GM12878 (cell line): ENCODE data around the gene SPOCD1. TPM values are rescaled to one million over a fixed set of nuclear protein-coding genes. Genes with fewer than 3 reads are reported as not detected.

ENCODE experiments used
- BCL11A ChIP-seq: IDR thresholded peaks from 2 replicates; pipeline ENCODE4 v1.6.1; 2011; ENCODE audit warnings: low read depth, low read length
- DPF2 ChIP-seq: fragments of 450-650 bp; IDR thresholded peaks from 2 replicates; pipeline ENCODE4 v1.6.1; 2017; ENCODE audit warnings: mild to moderate bottlenecking
- E2F8 ChIP-seq: fragments of 450-650 bp; IDR thresholded peaks from 2 replicates; pipeline ENCODE4 v1.6.1; 2018; ENCODE audit warnings: mild to moderate bottlenecking, low read depth, moderate library complexity; ENCODE audit not compliant: partially characterized antibody
- EP300 ChIP-seq, 2 experiments: fragments of 150-350 bp in 1 of 2; IDR thresholded peaks; 2 replicates each; pipeline ENCODE4 v1.6.1; 2011 to 2012; ENCODE audit warnings: low read depth in 2 of 2, low read length in 2 of 2, borderline replicate concordance in 1 of 2, improper control_type of control experiment in 1 of 2, inconsistent platforms in 1 of 2; ENCODE audit not compliant: control insufficient read depth in 1 of 2
- HDAC6 ChIP-seq: fragments of 200-600 bp; sonication (generic); IDR thresholded peaks from one replicate; pipeline ENCODE4 v1.8.0; 2017; ENCODE audit warnings: antibody characterized with exemption; ENCODE audit not compliant: unreplicated experiment
- HSF1 ChIP-seq: fragments of 150-350 bp; IDR thresholded peaks from 2 replicates; pipeline ENCODE4 v1.6.1; 2014; ENCODE audit warnings: mild to moderate bottlenecking, low read depth, low read length
- IKZF1 ChIP-seq: fragments of 450-650 bp; conservative IDR thresholded peaks from 2 replicates; pipeline ENCODE4 v1.6.1; 2017; ENCODE audit warnings: antibody characterized with exemption, mild to moderate bottlenecking
- JUNB ChIP-seq: IDR thresholded peaks from 2 replicates; pipeline ENCODE4 v1.6.1; 2016; ENCODE audit warnings: antibody characterized with exemption, mild to moderate bottlenecking
- JUND ChIP-seq: IDR thresholded peaks from 2 replicates; pipeline ENCODE4 v1.6.1; 2012; ENCODE audit warnings: low read depth, mild to moderate bottlenecking, low read length, improper control_type of control experiment, moderate library complexity
- KLF5 ChIP-seq: fragments of 450-650 bp; IDR thresholded peaks from 2 replicates; pipeline ENCODE4 v1.6.1; 2014; ENCODE audit warnings: mild to moderate bottlenecking; ENCODE audit not compliant: partially characterized antibody
- MEF2A ChIP-seq: IDR thresholded peaks from 2 replicates; pipeline ENCODE4 v1.6.1; 2011; ENCODE audit warnings: low read depth, mild to moderate bottlenecking, low read length, moderate library complexity; ENCODE audit not compliant: insufficient read depth
- MTA2 ChIP-seq: fragments of 450-650 bp; IDR thresholded peaks from 2 replicates; pipeline ENCODE4 v1.6.1; 2016; ENCODE audit warnings: low read depth, mild to moderate bottlenecking, moderate library complexity
- NFYA ChIP-seq: IDR thresholded peaks from 2 replicates; pipeline ENCODE4 v1.6.1; 2011; ENCODE audit warnings: low read depth, mild to moderate bottlenecking, low read length, improper control_type of control experiment, borderline replicate concordance
- PAX8 ChIP-seq: fragments of 450-650 bp; IDR thresholded peaks from 2 replicates; pipeline ENCODE4 v1.6.1; 2017; ENCODE audit warnings: mild to moderate bottlenecking, moderate library complexity
- RCOR1 ChIP-seq: conservative IDR thresholded peaks from 2 replicates; pipeline ENCODE4 v1.6.1; 2012; ENCODE audit warnings: low read depth, low read length, improper control_type of control experiment
- SPI1 ChIP-seq: IDR thresholded peaks from 2 replicates; pipeline ENCODE4 v1.6.1; 2011; ENCODE audit warnings: low read depth, mild to moderate bottlenecking, low read length, moderate library complexity, borderline replicate concordance; ENCODE audit not compliant: insufficient read depth
- SUPT20H ChIP-seq: IDR thresholded peaks from 2 replicates; pipeline ENCODE4 v1.6.1; 2011; ENCODE audit warnings: low read depth, mild to moderate bottlenecking, low read length, moderate library complexity, borderline replicate concordance; ENCODE audit not compliant: control insufficient read depth
- TAF1 ChIP-seq: IDR thresholded peaks from 2 replicates; pipeline ENCODE4 v1.6.1; 2011; ENCODE audit warnings: mild to moderate bottlenecking, low read depth, low read length, borderline replicate concordance
- USF1 ChIP-seq: IDR thresholded peaks from 2 replicates; pipeline ENCODE4 v1.6.1; 2011; ENCODE audit warnings: borderline replicate concordance, low read depth, mild to moderate bottlenecking, moderate library complexity, mixed read lengths, low read length; ENCODE audit not compliant: insufficient read depth; ENCODE audit errors: extremely low read length
- WRNIP1 ChIP-seq: IDR thresholded peaks from 2 replicates; pipeline ENCODE4 v1.6.1; 2011; ENCODE audit warnings: low read depth, low read length, improper control_type of control experiment, borderline replicate concordance
- YY1 ChIP-seq: IDR thresholded peaks from 2 replicates; pipeline ENCODE4 v1.6.1; 2011; ENCODE audit warnings: low read depth, mild to moderate bottlenecking, low read length
- ZNF274 ChIP-seq: IDR thresholded peaks from one replicate; pipeline ENCODE4 v1.8.0; 2011; ENCODE audit not compliant: insufficient read length, insufficient read depth
- polyA plus RNA-seq, 11 experiments: library from polyadenylated mRNA; depleted of rRNA in 4 of 11; unstranded in 6 of 11; stranded (reverse) in 5 of 11; fragments of >200 nt; fragmentation: Nextera tagmentation in 4 of 11; fragmentation: Illumina TruSeq in 1 of 11; extraction: Ambion mirVana in 4 of 11; extraction: Trizol in 1 of 11; gene quantifications; 1 replicate in 1 of 11; 2 replicates in 10 of 11; pipeline versions ENCODE4 v1.2.1 to v1.2.3, GENCODE V29; 2011 to 2016; ENCODE audit warnings: inconsistent platforms in 2 of 11, missing spikeins in 2 of 11, low read depth in 1 of 11
- total RNA-seq, 4 experiments: library from RNA; depleted of rRNA in 3 of 4; stranded (reverse); fragments of >200 nt in 3 of 4; fragmentation: Illumina TruSeq in 1 of 4; extraction: Trizol in 1 of 4; gene quantifications; 2 replicates each; pipeline versions ENCODE4 v1.2.1 to v1.2.3, GENCODE V29; 2013 to 2021

The SPOCD1 gene
- total and polyA plus RNA-seq, 10 of the 15 experiments (the other 5 are each of a cell fraction or from before 2014, with no cell fraction given): 0.02 to 0.65 (median 0.13) TPM; not detected in 4

- no peak for TF ChIP-seq E2F8
- TF ChIP-seq TAF1: no peak
- TF ChIP-seq USF1: no peak
- TF ChIP-seq SUPT20H: no peak
- no peak for TF ChIP-seq HDAC6
- no peak for TF ChIP-seq SPI1
- no peak for TF ChIP-seq MEF2A
- TF ChIP-seq PAX8: no peak
- no peak for TF ChIP-seq HSF1
- TF ChIP-seq YY1: 0 out of 2 replicates have a peak, but pooled peaks have one; percentile 26
- no peak for TF ChIP-seq EP300 (IDR thresholded peaks at IDR 0.05; ENCODE audit: borderline replicate concordance in 1 of 2, control insufficient read depth in 1 of 2, low read depth in 2 of 2, low read length in 2 of 2)
- peak; percentile 49; the same call in 1 of the 2 replicates for TF ChIP-seq DPF2
- TF ChIP-seq WRNIP1: no peak
- TF ChIP-seq BCL11A: no peak
- TF ChIP-seq IKZF1: peak; percentile 48
- no peak for TF ChIP-seq MTA2
- TF ChIP-seq ZNF274: no peak
- no peak for TF ChIP-seq RCOR1
- no peak for TF ChIP-seq JUNB
- TF ChIP-seq JUND: no peak
- TF ChIP-seq NFYA: no peak
- TF ChIP-seq KLF5: no peak
Observed at GRCh38 chr1:31762726-31763670, 52.8 kb downstream of the SPOCD1 start (continued).
